Endothelial cell of umbilical vein (primary cell): Measurements from ENCODE around the gene MIEN1.

Source experiments
- FOS ChIP-seq: IDR thresholded peaks from 2 replicates; pipeline ENCODE4 v1.6.1; 2011; ENCODE audit warnings: mild to moderate bottlenecking, low read length, moderate library complexity, borderline replicate concordance; ENCODE audit not compliant: insufficient read depth
- TF ChIP-seq, protein P1 (sequence below), 2 donors: IDR thresholded peaks; 1 replicate in 1 of 2; 2 replicates in 1 of 2; pipeline ENCODE4 v1.5.1; 2011; ENCODE audit warnings: low read length in 2 of 2, mild to moderate bottlenecking in 2 of 2, moderate library complexity in 2 of 2, control low read depth in 1 of 2, inconsistent platforms in 1 of 2, low read depth in 1 of 2; ENCODE audit not compliant: insufficient read depth in 1 of 2; ENCODE audit errors: extremely low read depth in 1 of 2

DNA sequence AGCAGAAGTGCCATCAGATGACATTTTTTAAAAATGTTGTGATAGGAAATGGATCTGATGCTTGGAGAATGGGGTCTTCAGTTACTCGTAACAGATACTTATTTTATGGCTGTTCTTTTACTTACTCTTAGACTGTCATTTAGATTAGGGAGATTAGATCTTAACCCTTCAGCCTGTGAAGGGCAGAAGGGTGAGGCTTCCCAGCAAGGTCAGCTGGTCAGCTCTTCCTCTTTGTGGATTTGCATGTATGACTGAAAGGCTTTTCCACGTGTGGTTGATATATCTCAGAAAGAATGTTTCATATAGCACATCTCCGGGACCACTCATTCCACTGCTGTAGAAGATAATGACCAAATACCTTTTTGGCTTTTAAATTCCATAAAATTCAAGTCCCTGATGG lies 34.8 kb upstream of the MIEN1 start:
- TF ChIP-seq, protein P1, sequence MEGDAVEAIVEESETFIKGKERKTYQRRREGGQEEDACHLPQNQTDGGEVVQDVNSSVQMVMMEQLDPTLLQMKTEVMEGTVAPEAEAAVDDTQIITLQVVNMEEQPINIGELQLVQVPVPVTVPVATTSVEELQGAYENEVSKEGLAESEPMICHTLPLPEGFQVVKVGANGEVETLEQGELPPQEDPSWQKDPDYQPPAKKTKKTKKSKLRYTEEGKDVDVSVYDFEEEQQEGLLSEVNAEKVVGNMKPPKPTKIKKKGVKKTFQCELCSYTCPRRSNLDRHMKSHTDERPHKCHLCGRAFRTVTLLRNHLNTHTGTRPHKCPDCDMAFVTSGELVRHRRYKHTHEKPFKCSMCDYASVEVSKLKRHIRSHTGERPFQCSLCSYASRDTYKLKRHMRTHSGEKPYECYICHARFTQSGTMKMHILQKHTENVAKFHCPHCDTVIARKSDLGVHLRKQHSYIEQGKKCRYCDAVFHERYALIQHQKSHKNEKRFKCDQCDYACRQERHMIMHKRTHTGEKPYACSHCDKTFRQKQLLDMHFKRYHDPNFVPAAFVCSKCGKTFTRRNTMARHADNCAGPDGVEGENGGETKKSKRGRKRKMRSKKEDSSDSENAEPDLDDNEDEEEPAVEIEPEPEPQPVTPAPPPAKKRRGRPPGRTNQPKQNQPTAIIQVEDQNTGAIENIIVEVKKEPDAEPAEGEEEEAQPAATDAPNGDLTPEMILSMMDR (IDR thresholded peaks at IDR 0.05; ENCODE audit: extremely low read depth in 1 of 2, insufficient read depth in 1 of 2, low read depth in 1 of 2, low read length in 2 of 2) = no peak
- no peak for TF ChIP-seq FOS
